Measurements from ENCODE around the gene RPS26.
"Not testable (repeated sequence)": the region's sequence is repeated elsewhere in the genome, so short reads cannot be mapped to it uniquely, and the experiment has no call there.

GRCh38 chr12:56077966-56078365 lies 36.2 kb downstream of the RPS26 start:
- TF ChIP-seq EZH2 (IDR thresholded peaks at IDR 0.05; ENCODE audit: insufficient read depth, low read length): not testable (repeated sequence)
- TF ChIP-seq, protein P1, sequence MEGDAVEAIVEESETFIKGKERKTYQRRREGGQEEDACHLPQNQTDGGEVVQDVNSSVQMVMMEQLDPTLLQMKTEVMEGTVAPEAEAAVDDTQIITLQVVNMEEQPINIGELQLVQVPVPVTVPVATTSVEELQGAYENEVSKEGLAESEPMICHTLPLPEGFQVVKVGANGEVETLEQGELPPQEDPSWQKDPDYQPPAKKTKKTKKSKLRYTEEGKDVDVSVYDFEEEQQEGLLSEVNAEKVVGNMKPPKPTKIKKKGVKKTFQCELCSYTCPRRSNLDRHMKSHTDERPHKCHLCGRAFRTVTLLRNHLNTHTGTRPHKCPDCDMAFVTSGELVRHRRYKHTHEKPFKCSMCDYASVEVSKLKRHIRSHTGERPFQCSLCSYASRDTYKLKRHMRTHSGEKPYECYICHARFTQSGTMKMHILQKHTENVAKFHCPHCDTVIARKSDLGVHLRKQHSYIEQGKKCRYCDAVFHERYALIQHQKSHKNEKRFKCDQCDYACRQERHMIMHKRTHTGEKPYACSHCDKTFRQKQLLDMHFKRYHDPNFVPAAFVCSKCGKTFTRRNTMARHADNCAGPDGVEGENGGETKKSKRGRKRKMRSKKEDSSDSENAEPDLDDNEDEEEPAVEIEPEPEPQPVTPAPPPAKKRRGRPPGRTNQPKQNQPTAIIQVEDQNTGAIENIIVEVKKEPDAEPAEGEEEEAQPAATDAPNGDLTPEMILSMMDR (IDR thresholded peaks at IDR 0.05; ENCODE audit: insufficient read depth, low read depth, low read length): not testable (repeated sequence)
